Thyroid gland (tissue), 4 donors: ENCODE data around the gene PKIB. TPM values are rescaled to one million over a fixed set of nuclear protein-coding genes. Genes with fewer than 3 reads are reported as not detected.

ENCODE experiments used
- DNase-seq, 2 donors: peaks; one replicate each; pipeline ENCODE4 v3.0.0-alpha.2; 2019
- H3K27ac ChIP-seq, 3 donors: fragments of 200-600 bp; sonication (generic); 1 replicate in 2 of 3; 2 replicates in 1 of 3; pipeline ENCODE4 v1.5.1; 2016 to 2019; ENCODE audit warnings: mild to moderate bottlenecking in 1 of 3, moderate library complexity in 1 of 3
- H3K27me3 ChIP-seq: fragments of 200-600 bp; sonication (generic); one replicate; pipeline ENCODE4 v1.5.1; 2019
- H3K36me3 ChIP-seq, 2 donors: fragments of 200-600 bp; sonication (generic); one replicate each; pipeline ENCODE4 v1.5.1; 2016 to 2019
- H3K4me1 ChIP-seq, 2 donors: fragments of 200-600 bp; sonication (generic); one replicate each; pipeline ENCODE4 v1.5.1; 2017 to 2019
- H3K4me3 ChIP-seq, 3 donors: fragments of 200-600 bp; sonication (generic); replicated peaks in 1 of 3; 1 replicate in 2 of 3; 2 replicates in 1 of 3; pipeline ENCODE4 v1.5.1; 2016; ENCODE audit warnings: mild to moderate bottlenecking in 1 of 3
- H3K9me3 ChIP-seq: fragments of 200-600 bp; sonication (generic); one replicate; pipeline ENCODE4 v1.5.1; 2017
- CTCF ChIP-seq, 6 experiments: fragments of 200-600 bp in 3 of 6; fragments of 450-650 bp in 3 of 6; sonication (generic) in 3 of 6; IDR thresholded peaks; one replicate each; pipeline ENCODE4 v1.5.1; 2016 to 2019; ENCODE audit warnings: antibody characterized with exemption in 6 of 6, mild to moderate bottlenecking in 2 of 6, inconsistent platforms in 1 of 6, moderate library complexity in 1 of 6
- POLR2A ChIP-seq, 2 donors: fragments of 450-650 bp; IDR thresholded peaks; one replicate each; pipeline ENCODE4 v1.6.1; 2017; ENCODE audit warnings: antibody characterized with exemption in 2 of 2, mild to moderate bottlenecking in 2 of 2, moderate library complexity in 1 of 2
- WGBS, 2 donors: methylation state at CpG; one replicate each; pipeline ENCODE4 v1.1.5; 2017; 5-methylcytosine and 5-hydroxymethylcytosine counted together
- intact Hi-C: fragments of 100-400 bp; cut with DNase I; formaldehyde crosslinking; loops from one replicate; pipeline ENCODE4 v1.15.1; 2023
- total RNA-seq, 4 donors: library from RNA; depleted of rRNA; stranded (reverse); fragments of >200 nt; gene quantifications; one replicate each; pipeline ENCODE4 v1.2.3, GENCODE V29; 2016

The PKIB gene
- total RNA-seq, result 1 to 10 TPM in 3 of 4 donors, under 1 TPM in 1; 0.83 to 3.0 (median 1.5) TPM

- peak within 1 kb of the TSS; percentile 24 to 58 (median 41) for H3K4me3 ChIP-seq
- H3K4me1 ChIP-seq, result peaks cover 9 to 11% of the 10 kb centered on the region in 2 donors
- peak; percentile 80 to 87 for DNase-seq
- TF ChIP-seq POLR2A (IDR thresholded peaks at IDR 0.05), result peak in 1 of 2 donors; percentile 70
- peak in 2 of 6 experiments; percentile 36 to 45 for TF ChIP-seq CTCF (IDR thresholded peaks at IDR 0.05)
- H3K36me3 ChIP-seq, result no peaks in the 10 kb centered on the region
- no peaks in the 10 kb centered on the region for H3K9me3 ChIP-seq
- intact Hi-C loops, result no loop called here
- 2 to 4% methylated on average over 23 to 37 of the region's 66 CpGs for WGBS, 2 donors
- H3K27me3 ChIP-seq, result no peaks in the 10 kb centered on the region
- H3K27ac ChIP-seq, result no peak within 1 kb of the TSS
These were observed at the start of gene PKIB for GRCh38 chr6:122609881-122610689. Gene PKIB, plus strand, starts transcription at chr6:122610405. Its CDS starts 107,390 bp downstream, at chr6:122717795.

- Histone ChIP-seq H3K27me3 (no peaks in the 10 kb centered on the region), H3K36me3 (no peaks in the 10 kb centered on the region), H3K27ac (no peak overlapping the region), H3K9me3 (no peaks in the 10 kb centered on the region), H3K4me3 (no peak overlapping the region), H3K4me1 (no peaks in the 10 kb centered on the region)
- intact Hi-C loops, result no loop called here
- 78 to 91% methylated on average over 8 of the region's 8 CpGs for WGBS, 2 donors
- DNase-seq, result no peak
- TF ChIP-seq CTCF (IDR thresholded peaks at IDR 0.05), result no peak
- no peak for TF ChIP-seq POLR2A (IDR thresholded peaks at IDR 0.05)
These were observed 46.7 kb upstream of the PKIB start for GRCh38 chr6:122563364-122564052.

GRCh38 chr6:122564230-122564629 lies 46.0 kb upstream of the PKIB start:
- WGBS, 2 donors, result 79 to 90% methylated on average over 3 of the region's 3 CpGs
- intact Hi-C loops, result no loop called here
- H3K9me3 ChIP-seq, result no peaks in the 10 kb centered on the region
- no peak overlapping the region for H3K4me3 ChIP-seq
- no peak for DNase-seq
- no peak overlapping the region for H3K27ac ChIP-seq
- H3K4me1 ChIP-seq, result no peaks in the 10 kb centered on the region
- no peak for TF ChIP-seq POLR2A (IDR thresholded peaks at IDR 0.05)
- no peak for TF ChIP-seq CTCF (IDR thresholded peaks at IDR 0.05)
- H3K27me3 ChIP-seq, result no peaks in the 10 kb centered on the region
- H3K36me3 ChIP-seq, result no peaks in the 10 kb centered on the region

GRCh38 chr6:122565708-122566107 lies 44.5 kb upstream of the PKIB start:
- TF ChIP-seq CTCF (IDR thresholded peaks at IDR 0.05), result no peak
- no peak for TF ChIP-seq POLR2A (IDR thresholded peaks at IDR 0.05)
- intact Hi-C loops, result no loop called here
- H3K27ac ChIP-seq, result no peak overlapping the region

GRCh38 chr6:122567034-122567433 lies 43.2 kb upstream of the PKIB start:
- no peaks in the 10 kb centered on the region for H3K9me3 ChIP-seq
- H3K27ac ChIP-seq, result no peak overlapping the region
- intact Hi-C loops, result no loop called here
- DNase-seq, result no peak
- H3K27me3 ChIP-seq, result no peaks in the 10 kb centered on the region
- no peaks in the 10 kb centered on the region for H3K4me1 ChIP-seq
- no peaks in the 10 kb centered on the region for H3K36me3 ChIP-seq
- TF ChIP-seq POLR2A (IDR thresholded peaks at IDR 0.05) (no peak), CTCF (IDR thresholded peaks at IDR 0.05) (no peak)
- WGBS, 2 donors, result 79 to 80% methylated on average over 1 of the region's 1 CpG
- no peak overlapping the region for H3K4me3 ChIP-seq

More at GRCh38 chr6:122565708-122566107, 44.5 kb upstream of the PKIB start:
- Histone ChIP-seq H3K4me1 (no peaks in the 10 kb centered on the region), H3K27me3 (no peaks in the 10 kb centered on the region), H3K36me3 (no peaks in the 10 kb centered on the region), H3K4me3 (no peak overlapping the region), H3K9me3 (no peaks in the 10 kb centered on the region)
- DNase-seq, result no peak
